Cardiac muscle cell (in vitro differentiated cells and primary cell): Measurements from ENCODE around the gene HELZ2. TPM values are rescaled to one million over a fixed set of nuclear protein-coding genes. Genes with fewer than 3 reads are reported as not detected.
"Not testable (repeated sequence)": the region's sequence is repeated elsewhere in the genome, so short reads cannot be mapped to it uniquely, and the experiment has no call there.

ENCODE experiments used
- DNase-seq, 2 donors: peaks; one replicate each; pipeline versions ENCODE4 v3.0.0 to v3.0.0-alpha.2; 2010 to 2017; ENCODE audit warnings: low read depth in 1 of 2, low spot score in 1 of 2
- H3K27ac ChIP-seq: fragments of 200-600 bp; sonication (generic); 2 replicates; pipeline ENCODE4 v1.5.1; 2016
- H3K27me3 ChIP-seq: fragments of 200-600 bp; sonication (generic); 2 replicates; pipeline ENCODE4 v1.6.0; 2016; ENCODE audit warnings: control low read depth
- H3K36me3 ChIP-seq: fragments of 200-600 bp; sonication (generic); 2 replicates; pipeline ENCODE4 v1.5.1; 2016; ENCODE audit warnings: control low read depth
- H3K4me1 ChIP-seq: fragments of 200-600 bp; sonication (generic); 2 replicates; pipeline ENCODE4 v1.8.1; 2017; ENCODE audit warnings: low read depth, mild to moderate bottlenecking, mixed run types
- H3K4me3 ChIP-seq: fragments of 200-600 bp; sonication (generic); 2 replicates; pipeline ENCODE4 v1.5.1; 2016; ENCODE audit warnings: mild to moderate bottlenecking
- H3K9me3 ChIP-seq: fragments of 200-600 bp; sonication (generic); 2 replicates; pipeline ENCODE4 v1.5.1; 2017; ENCODE audit warnings: low read depth, mild to moderate bottlenecking, control low read depth
- polyA plus RNA-seq: library from polyadenylated mRNA; unstranded; fragments of >200 nt; fragmentation: Nextera tagmentation; extraction: Ambion mirVana; gene quantifications from 2 replicates; pipeline ENCODE4 v1.2.1, GENCODE V29; 2016
- total RNA-seq: library from RNA; depleted of rRNA; stranded (reverse); fragments of >200 nt; gene quantifications from 2 replicates; pipeline ENCODE4 v1.2.3, GENCODE V29; 2016
- TF ChIP-seq, protein P1 (sequence below): IDR thresholded peaks from 2 replicates; pipeline ENCODE4 v1.5.1; 2012; ENCODE audit warnings: low read depth, mild to moderate bottlenecking, low read length

The HELZ2 gene
- total and polyA plus RNA-seq, 2 experiments from 2014 or later, result 1.7 to 14.3 TPM

DNA sequence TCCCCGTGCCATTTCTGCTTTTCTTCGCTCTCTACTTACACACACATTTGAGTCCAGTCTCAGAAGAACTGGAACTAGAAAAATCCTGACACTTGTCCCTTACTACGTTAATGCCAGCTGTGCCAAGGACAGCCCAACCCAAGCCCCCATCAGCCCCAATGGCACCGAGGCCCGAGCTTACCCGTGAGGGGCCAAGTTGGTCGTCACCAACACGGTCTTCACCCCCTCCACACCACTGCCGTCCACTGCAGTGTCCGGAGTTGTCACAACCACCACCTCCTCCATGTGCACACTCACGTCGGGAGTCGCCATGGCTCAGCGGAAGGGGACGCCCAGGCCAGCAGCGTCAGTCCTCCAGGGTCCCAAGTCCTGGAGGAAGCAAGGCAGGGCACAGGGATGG, 45.0 kb upstream of the HELZ2 start:
- no peaks in the 10 kb centered on the region for H3K27me3 ChIP-seq
- no peaks in the 10 kb centered on the region for H3K9me3 ChIP-seq
- H3K4me3 ChIP-seq, result no peak overlapping the region
- no peaks in the 10 kb centered on the region for H3K4me1 ChIP-seq
- H3K27ac ChIP-seq, result no peak overlapping the region
- TF ChIP-seq, protein P1, sequence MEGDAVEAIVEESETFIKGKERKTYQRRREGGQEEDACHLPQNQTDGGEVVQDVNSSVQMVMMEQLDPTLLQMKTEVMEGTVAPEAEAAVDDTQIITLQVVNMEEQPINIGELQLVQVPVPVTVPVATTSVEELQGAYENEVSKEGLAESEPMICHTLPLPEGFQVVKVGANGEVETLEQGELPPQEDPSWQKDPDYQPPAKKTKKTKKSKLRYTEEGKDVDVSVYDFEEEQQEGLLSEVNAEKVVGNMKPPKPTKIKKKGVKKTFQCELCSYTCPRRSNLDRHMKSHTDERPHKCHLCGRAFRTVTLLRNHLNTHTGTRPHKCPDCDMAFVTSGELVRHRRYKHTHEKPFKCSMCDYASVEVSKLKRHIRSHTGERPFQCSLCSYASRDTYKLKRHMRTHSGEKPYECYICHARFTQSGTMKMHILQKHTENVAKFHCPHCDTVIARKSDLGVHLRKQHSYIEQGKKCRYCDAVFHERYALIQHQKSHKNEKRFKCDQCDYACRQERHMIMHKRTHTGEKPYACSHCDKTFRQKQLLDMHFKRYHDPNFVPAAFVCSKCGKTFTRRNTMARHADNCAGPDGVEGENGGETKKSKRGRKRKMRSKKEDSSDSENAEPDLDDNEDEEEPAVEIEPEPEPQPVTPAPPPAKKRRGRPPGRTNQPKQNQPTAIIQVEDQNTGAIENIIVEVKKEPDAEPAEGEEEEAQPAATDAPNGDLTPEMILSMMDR, result no peak
- H3K36me3 ChIP-seq, result no peaks in the 10 kb centered on the region
- DNase-seq, result no peak

DNA sequence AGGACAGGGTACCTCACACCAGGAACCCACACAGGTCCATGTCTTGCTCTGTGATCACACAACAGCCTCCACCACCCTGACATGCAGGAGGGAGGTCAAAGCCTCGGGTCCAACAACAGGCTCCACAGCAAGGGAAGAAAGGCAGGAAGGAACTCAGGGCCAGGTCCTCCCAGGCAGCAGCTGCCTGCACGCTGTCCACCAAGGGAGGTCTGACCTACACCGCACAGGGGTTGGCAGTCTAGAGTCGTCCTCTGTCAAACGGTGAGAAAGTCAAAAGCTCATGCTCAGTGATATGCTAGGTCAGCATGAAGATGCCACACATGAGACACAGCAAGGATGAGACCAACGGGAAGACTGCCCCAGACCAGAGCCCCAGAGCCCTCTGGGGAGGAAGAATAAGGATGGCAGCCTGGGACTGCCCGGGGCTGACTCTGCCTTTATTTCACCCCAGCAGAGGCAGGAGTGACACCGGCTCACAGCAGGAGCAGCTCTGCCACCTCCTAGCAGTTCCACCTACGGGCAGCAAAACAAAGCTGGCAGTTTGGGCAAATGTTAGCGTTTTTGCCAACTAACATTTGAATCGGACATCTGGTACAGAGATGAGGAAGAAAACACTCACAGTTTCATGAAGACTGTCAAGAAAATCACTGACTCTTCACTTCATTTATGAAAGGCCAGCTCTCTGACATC, 44.4 kb upstream of the HELZ2 start:
- no peak overlapping the region for H3K4me3 ChIP-seq
- H3K36me3 ChIP-seq, result no peaks in the 10 kb centered on the region
- H3K4me1 ChIP-seq, result no peaks in the 10 kb centered on the region
- H3K27me3 ChIP-seq, result no peaks in the 10 kb centered on the region
- no peaks in the 10 kb centered on the region for H3K9me3 ChIP-seq
- TF ChIP-seq, protein P1, result no peak
- no peak for DNase-seq
- H3K27ac ChIP-seq, result no peak overlapping the region

DNA sequence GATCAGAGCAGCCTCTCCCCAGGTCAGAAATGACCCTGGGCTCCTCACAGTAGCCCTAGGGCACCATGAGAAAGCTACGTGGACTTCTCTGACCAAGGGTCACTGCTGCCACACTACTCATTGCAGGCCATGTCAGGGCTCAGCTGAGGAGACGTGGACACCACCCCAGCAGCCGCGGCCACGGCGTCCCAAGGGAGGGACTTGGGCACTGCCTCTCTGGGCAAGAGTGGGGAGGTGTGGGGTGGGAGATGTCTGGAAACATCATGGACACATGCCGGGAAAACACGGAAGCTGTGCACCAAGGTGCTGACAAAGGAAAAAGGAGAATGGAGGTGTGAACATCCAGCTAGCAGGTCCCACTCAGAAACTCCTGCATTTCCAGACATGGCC, 43.8 kb upstream of the HELZ2 start:
- Histone ChIP-seq H3K27ac (no peak overlapping the region), H3K4me3 (no peak overlapping the region), H3K27me3 (no peaks in the 10 kb centered on the region), H3K36me3 (no peaks in the 10 kb centered on the region), H3K9me3 (no peaks in the 10 kb centered on the region), H3K4me1 (no peaks in the 10 kb centered on the region)
- no peak for DNase-seq
- TF ChIP-seq, protein P1, result no peak

DNA sequence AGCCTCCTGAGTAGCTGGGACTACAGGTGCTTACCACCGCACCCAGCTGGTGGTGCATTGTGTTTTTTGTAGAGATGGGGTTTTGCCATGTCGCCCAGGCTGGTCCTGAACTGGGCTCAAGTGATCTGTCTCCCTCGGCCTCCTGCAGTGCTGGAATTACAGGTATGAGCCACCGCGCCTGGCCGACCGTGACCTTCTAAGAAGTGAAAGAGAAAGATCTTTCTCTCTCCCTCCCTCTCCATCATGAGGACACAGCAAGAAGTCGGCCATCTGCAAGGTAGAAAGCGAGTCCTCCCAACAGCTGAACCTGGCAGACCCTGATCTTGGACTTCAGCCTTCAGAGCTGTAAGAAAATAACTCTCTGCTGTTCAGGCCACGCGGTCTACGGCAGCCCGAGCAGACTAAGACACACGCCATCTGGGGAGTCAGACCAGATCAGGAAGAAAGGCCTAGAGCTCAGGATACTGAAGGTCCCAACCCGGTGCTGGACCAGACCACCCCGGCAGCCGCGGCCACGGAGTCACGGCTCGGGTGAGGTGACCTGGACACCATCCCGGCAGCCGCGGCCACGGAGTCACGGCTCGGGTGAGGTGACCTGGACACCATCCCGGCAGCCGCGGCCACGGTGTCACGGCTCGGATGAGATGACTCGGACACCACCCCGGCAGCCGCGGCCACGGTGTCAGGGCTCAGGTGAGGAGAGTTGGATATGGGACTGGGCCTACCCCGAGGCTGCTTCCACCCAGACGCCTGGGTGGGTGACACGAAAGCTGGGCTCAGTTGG, 43.2 kb upstream of the HELZ2 start:
- Histone ChIP-seq H3K27me3 (no peaks in the 10 kb centered on the region), H3K27ac (no peak overlapping the region), H3K36me3 (no peaks in the 10 kb centered on the region), H3K9me3 (no peaks in the 10 kb centered on the region), H3K4me1 (no peaks in the 10 kb centered on the region), H3K4me3 (no peak overlapping the region)
- TF ChIP-seq, protein P1, result no peak
- no peak for DNase-seq

DNA sequence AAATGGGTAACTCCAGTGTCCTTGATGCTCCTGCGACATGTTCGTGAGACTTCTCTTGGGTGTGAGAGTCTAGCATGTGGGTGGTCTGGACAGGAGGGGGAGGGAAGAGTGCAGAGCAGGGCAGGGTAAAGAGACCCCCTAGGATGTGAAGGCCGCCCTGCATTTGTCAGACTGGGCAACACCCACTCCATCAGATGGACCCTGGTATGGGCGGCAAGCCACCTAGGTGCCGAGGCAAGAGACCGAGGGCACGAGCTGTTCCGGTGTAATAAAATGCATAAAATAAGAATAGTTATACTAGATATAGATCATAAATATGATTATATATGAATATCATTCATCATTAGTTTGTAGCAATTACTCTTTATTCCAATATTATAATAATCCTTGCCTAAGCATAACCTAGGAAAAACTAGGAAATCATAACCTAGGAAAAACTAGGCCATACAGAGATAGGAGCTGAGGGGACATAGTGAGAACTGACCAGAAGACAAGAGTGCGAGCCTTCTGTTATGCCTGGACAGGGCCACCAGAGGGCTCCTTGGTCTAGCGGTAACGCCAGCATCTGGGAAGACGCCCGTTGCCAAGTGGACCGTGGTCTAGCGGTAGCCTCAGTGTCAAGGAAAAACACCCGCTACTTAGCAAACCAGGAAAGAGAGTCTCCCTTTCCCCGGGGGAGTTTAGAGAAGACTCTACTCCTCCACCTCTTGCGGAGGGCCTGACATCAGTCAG, 40.0 kb upstream of the HELZ2 start:
- H3K9me3 ChIP-seq, H3K4me3 ChIP-seq, H3K4me1 ChIP-seq, DNase-seq, H3K27me3 ChIP-seq, H3K36me3 ChIP-seq, H3K27ac ChIP-seq: not testable (repeated sequence)
- TF ChIP-seq, protein P1, result peak; percentile 35
